Measurements from ENCODE around the gene MLH3. TPM values are rescaled to one million over a fixed set of nuclear protein-coding genes. Genes with fewer than 3 reads are reported as not detected.

Gene MLH3
- total RNA-seq, 1 experiment from 2014 or later: 23.0 TPM

- H3K36me3 Mint-ChIP-seq (ENCODE audit: insufficient read depth in 1 of 3, low read depth in 3 of 3): peaks cover 19 to 63% (median 58%) of the 10 kb centered on the region in 3 experiments; a peak in 6 of 7 replicates
- no peak overlapping the region for H3K4me2 ChIP-seq (ENCODE audit: insufficient read depth, insufficient read length, low read length)
- H3K79me2 ChIP-seq (ENCODE audit: insufficient read depth, low read length): no peaks in the 10 kb centered on the region
- no peaks in the 10 kb centered on the region for H3K4me1 ChIP-seq (ENCODE audit: insufficient read depth, low read length)
- no peak overlapping the region for H3K4ac ChIP-seq (ENCODE audit: low read depth, low read length)
- no peaks in the 10 kb centered on the region for H3K79me1 ChIP-seq (ENCODE audit: insufficient read depth, low read depth, low read length, poor library complexity, severe bottlenecking)
- H3T11ph ChIP-seq (ENCODE audit: low read length): no peak overlapping the region
- DNase-seq: no peak
- H3K4me3 Mint-ChIP-seq: no peak overlapping the region
- H3K9ac ChIP-seq (ENCODE audit: extremely low read depth, insufficient read length, low read length): no peak overlapping the region
- H2BK15ac ChIP-seq (ENCODE audit: low read depth, low read length): no peak overlapping the region
- no peak overlapping the region for H4K8ac ChIP-seq (replicated peaks; ENCODE audit: insufficient read length, low read depth, low read length)
- H2BK20ac ChIP-seq (ENCODE audit: low read depth, low read length, poor library complexity, severe bottlenecking): no peak overlapping the region
- H3K27ac ChIP-seq (ENCODE audit: insufficient read length, low read depth, low read length): no peak overlapping the region
- H3K23me2 ChIP-seq (ENCODE audit: insufficient read length, low read depth, low read length, poor library complexity, severe bottlenecking): no peaks in the 10 kb centered on the region
- no CpG with 5 or more reads among the region's 3 CpGs for WGBS (ENCODE audit: extremely low coverage, insufficient read length, low lambda C conversion rate)
- TF ChIP-seq CTCF (conservative IDR thresholded peaks at IDR 0.05): no peak
- H2AFZ ChIP-seq (ENCODE audit: low read length): no peak overlapping the region
- no peak overlapping the region for H3K14ac ChIP-seq (ENCODE audit: insufficient read depth, low read length)
- no peaks in the 10 kb centered on the region for H3K27me3 ChIP-seq (ENCODE audit: insufficient read depth, low read length)
- no peak overlapping the region for H3K23ac ChIP-seq (ENCODE audit: insufficient read length, low read depth, low read length)
- H3K56ac ChIP-seq (ENCODE audit: insufficient read length, low read depth, low read length): no peak overlapping the region
- no peak overlapping the region for H2BK5ac ChIP-seq (ENCODE audit: insufficient read length, low read length)
- no peak overlapping the region for H2BK120ac ChIP-seq (ENCODE audit: low read depth, low read length, poor library complexity, severe bottlenecking)
- H3K9me3 Mint-ChIP-seq: no peaks in the 10 kb centered on the region
- H3K9me3 ChIP-seq (ENCODE audit: control insufficient read depth, low read depth, low read length): no peaks in the 10 kb centered on the region
- no peak overlapping the region for H3K27ac Mint-ChIP-seq
- H3K4me1 Mint-ChIP-seq: peaks cover 7 to 8% of the 10 kb centered on the region in 2 experiments
- no peaks in the 10 kb centered on the region for H3K27me3 Mint-ChIP-seq (ENCODE audit: low read depth)
- no peak overlapping the region for H3K18ac ChIP-seq (ENCODE audit: insufficient read length, low read depth, low read length)
- H4K5ac ChIP-seq (ENCODE audit: insufficient read length, low read depth, low read length): no peak overlapping the region
- H2AK5ac ChIP-seq (ENCODE audit: insufficient read length, low read length): no peak overlapping the region
- H4K20me1 ChIP-seq (ENCODE audit: control insufficient read depth, insufficient read depth, insufficient read length): no peaks in the 10 kb centered on the region
- no peak overlapping the region for H2BK12ac ChIP-seq (ENCODE audit: insufficient read length, low read depth, low read length)
- H4K91ac ChIP-seq (ENCODE audit: insufficient read length, low read depth, low read length): no peak overlapping the region
Observed at GRCh38 chr14:75090353-75090752, 39.1 kb upstream of the MLH3 start.

Measured in H9 (cell line).